Stimulated activated memory B cell treated with anti-CD40 and anti-IgM and Interleukin-4, amounts not matched to agents 10 μg/mL and 1 μg/mL and 100 μg/mL, for 72 hours (primary cell): ENCODE results near the gene SLC7A4.

Experiments
- ATAC-seq: fragments of 150-1000 bp; cut with Tn5 transposase; 2 replicates; pipeline ENCODE4 v1.10.0; 2021
- H3K27ac Mint-ChIP-seq: one replicate; pipeline ENCODE4 v1.8.0; 2022; ENCODE audit warnings: mild to moderate bottlenecking, mixed read lengths
- H3K27me3 Mint-ChIP-seq: one replicate; pipeline ENCODE4 v1.8.0; 2022; ENCODE audit warnings: mixed read lengths
- H3K36me3 Mint-ChIP-seq: one replicate; pipeline ENCODE4 v1.8.0; 2022; ENCODE audit warnings: mixed read lengths
- H3K4me1 Mint-ChIP-seq: one replicate; pipeline ENCODE4 v1.8.0; 2022; ENCODE audit warnings: mixed read lengths
- H3K4me3 Mint-ChIP-seq: one replicate; pipeline ENCODE4 v1.8.0; 2022; ENCODE audit warnings: mild to moderate bottlenecking, moderate library complexity, mixed read lengths
- H3K9me3 Mint-ChIP-seq: one replicate; pipeline ENCODE4 v1.8.0; 2022; ENCODE audit warnings: mixed read lengths

SLC7A4 gene

DNA sequence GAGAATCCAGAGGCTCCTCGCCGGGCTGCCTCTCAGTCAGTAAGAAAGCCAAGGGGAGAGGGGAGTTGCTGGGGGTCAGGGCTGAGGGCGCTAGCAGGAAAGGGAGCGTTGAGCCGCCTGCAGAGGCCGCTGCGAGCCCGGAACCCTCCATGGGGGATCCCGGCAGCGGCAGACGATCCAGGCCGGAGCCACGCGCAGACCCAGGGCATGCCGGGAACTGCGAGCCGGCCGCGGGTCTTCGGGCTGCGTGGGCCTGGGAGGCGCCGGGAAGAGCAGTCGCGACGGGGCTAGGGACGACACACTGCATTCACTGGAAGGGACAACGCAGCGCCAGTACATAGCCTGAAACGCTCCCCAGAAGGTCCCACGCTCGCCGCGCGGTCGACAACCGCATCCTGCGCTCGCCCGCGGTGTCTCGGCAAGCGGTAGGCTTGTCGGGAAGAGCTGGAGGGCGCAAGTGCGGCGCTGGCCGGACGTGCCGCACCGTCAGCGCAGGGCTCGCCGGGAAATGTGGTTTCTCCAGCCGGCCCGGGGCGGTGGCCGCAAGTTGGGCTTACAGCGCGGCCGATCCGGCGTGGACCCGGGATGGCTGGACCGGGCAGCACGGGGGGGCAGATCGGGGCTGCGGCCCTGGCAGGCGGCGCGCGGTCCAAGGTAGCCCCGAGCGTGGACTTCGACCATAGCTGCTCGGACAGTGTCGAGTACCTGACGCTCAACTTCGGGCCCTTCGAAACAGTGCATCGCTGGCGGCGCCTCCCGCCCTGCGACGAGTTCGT, 50.4 kb downstream of the SLC7A4 start, which contains the start of gene LZTR1:
Gene LZTR1, plus strand, starts transcription at position 511 of the 776 bp plus-strand sequence. Its CDS starts 75 bp downstream, at position 586.
- Mint-ChIP-seq H3K4me1 (peaks cover 49% of the 10 kb centered on the region), H3K9me3 (peaks cover 3% of the 10 kb centered on the region), H3K27me3 (no peaks in the 10 kb centered on the region), H3K27ac (peak within 1 kb of the TSS; percentile 92), H3K4me3 (peak within 1 kb of the TSS; percentile 95), H3K36me3 (peaks cover 19% of the 10 kb centered on the region)
- peak; percentile 92 for ATAC-seq

DNA sequence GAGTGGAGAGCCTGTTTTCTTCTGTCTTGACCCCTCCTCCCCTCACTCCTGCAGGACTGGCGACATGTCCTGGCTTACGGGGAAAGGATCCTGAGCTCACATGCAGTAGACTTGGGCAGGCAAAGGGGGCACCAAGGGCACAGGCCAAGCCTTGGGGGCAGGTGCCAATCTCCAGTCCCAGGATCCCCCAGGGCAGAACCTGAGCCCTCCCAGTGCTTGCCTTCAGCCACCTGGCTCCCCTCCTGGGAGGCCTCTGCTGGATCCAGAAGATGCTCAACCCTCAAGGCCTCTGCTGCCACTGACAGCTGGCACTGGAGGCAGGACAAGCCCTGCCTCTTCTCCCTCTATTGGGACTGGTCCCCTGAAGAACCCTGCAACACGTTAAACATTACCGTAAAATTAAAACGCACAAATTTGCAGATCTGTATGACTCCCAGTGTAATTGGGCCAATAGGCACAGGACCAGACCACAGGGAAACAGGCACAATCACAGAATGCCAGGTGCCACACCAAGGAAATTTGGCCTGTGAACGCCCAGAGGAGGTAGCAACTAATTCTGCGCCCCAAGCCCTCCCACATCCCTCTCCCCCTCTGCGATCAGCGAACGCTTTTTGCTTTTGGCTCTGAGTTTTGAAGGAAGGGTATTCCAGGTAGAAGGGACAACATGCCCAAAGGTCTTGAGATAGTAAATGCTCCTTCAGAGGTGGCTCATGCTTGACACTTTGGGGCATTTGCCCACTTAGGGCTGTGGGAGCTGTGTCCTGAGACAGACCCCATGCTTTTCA, 51.2 kb downstream of the SLC7A4 start:
- Mint-ChIP-seq H3K27me3 (no peaks in the 10 kb centered on the region), H3K4me1 (peaks cover 49% of the 10 kb centered on the region), H3K36me3 (peaks cover 13% of the 10 kb centered on the region), H3K9me3 (peaks cover 3% of the 10 kb centered on the region), H3K27ac (peak overlapping the region; percentile 92), H3K4me3 (peak overlapping the region; percentile 95)
- no peak for ATAC-seq

DNA sequence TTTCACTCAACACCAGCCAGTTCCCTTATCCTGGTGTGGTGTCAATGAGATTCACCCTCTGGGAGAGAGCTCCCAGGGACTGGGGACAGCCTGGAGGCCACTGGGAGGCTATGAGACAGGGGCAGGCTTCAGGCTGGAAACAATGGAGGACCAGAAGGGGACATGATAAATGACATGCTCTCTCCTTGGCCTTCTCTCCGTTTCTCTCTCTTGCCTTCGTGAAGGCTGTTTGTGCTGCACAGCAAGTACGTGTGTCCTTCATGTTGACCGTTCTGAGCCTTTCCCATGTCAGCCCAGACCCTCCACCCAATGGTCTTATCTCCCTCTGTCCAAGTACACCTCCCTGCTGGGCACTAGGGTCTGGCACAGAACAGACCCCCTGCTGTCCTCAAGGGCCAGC, 51.8 kb downstream of the SLC7A4 start:
- no peaks in the 10 kb centered on the region for H3K27me3 Mint-ChIP-seq
- ATAC-seq: no peak
- peaks cover 12% of the 10 kb centered on the region for H3K36me3 Mint-ChIP-seq
- no peak overlapping the region for H3K4me3 Mint-ChIP-seq
- H3K27ac Mint-ChIP-seq: peak overlapping the region; percentile 92
- H3K9me3 Mint-ChIP-seq: peaks cover 3% of the 10 kb centered on the region
- H3K4me1 Mint-ChIP-seq: peaks cover 49% of the 10 kb centered on the region

DNA sequence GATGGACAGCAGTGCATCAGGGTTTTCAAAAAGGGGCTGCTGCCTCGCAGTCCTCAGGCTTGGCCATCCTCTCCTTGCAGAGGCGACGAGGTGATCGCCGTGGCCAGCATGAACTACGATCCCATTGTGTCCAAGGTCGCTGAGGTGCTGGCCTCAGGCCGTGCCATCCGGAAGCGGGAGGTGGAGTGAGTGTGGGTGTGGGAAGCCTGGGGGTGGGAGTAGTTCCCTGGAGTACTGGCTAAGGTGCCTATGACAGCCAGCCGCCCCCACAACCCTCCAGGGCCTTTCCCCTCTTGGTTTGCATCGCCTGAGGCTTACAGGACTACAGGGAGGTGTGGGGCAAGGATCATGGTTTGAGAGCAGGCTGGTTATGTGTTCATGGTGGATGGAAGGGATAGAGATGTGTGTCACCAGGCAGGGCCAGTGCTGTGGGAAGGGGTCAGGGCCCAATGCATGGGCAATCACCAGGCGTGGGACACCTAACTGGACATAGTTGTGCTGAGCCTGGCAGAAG, 52.4 kb downstream of the SLC7A4 start:
- H3K4me3 Mint-ChIP-seq: no peak overlapping the region
- H3K27ac Mint-ChIP-seq: no peak overlapping the region
- H3K36me3 Mint-ChIP-seq: peaks cover 12% of the 10 kb centered on the region
- peaks cover 3% of the 10 kb centered on the region for H3K9me3 Mint-ChIP-seq
- H3K4me1 Mint-ChIP-seq: peaks cover 49% of the 10 kb centered on the region
- no peaks in the 10 kb centered on the region for H3K27me3 Mint-ChIP-seq
- ATAC-seq: no peak

DNA sequence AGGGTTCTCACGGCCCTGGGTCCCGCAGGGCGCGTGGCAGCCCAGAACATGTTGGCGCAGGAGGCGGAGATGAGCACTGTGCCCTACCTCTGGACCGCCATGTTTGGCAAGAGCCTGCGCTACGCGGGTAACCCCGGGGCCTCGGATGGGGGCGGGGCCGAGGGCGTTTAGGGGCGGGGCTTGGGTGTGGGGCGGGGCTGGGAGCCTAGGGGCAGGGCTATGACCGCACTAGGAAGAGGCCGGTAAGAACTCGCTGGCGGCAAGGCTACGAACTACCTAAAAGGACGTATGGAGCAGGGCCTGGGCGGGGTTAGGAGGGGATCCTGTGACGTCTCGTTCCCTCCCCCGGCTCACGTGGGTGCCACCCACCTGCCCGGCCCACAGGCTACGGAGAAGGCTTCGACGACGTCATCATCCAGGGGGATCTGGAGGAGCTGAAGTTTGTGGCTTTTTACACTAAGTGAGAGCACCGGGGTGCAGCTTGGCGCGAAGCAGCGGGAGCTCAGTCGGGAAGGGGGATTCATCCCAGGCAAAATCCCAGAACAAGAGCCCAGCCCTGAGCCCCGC, 53.0 kb downstream of the SLC7A4 start:
- Mint-ChIP-seq H3K27ac (no peak overlapping the region), H3K4me3 (peak overlapping the region; percentile 72), H3K4me1 (peaks cover 49% of the 10 kb centered on the region), H3K36me3 (peaks cover 12% of the 10 kb centered on the region), H3K9me3 (peaks cover 3% of the 10 kb centered on the region), H3K27me3 (no peaks in the 10 kb centered on the region)
- ATAC-seq: peak; percentile 64
